ENCODE results near the gene MAGI1. TPM values are rescaled to one million over a fixed set of nuclear protein-coding genes. Genes with fewer than 3 reads are reported as not detected.

MAGI1 gene
- total RNA-seq, 6 donors from 2014 or later: 33.0 to 72.9 (median 62.4) TPM

DNA sequence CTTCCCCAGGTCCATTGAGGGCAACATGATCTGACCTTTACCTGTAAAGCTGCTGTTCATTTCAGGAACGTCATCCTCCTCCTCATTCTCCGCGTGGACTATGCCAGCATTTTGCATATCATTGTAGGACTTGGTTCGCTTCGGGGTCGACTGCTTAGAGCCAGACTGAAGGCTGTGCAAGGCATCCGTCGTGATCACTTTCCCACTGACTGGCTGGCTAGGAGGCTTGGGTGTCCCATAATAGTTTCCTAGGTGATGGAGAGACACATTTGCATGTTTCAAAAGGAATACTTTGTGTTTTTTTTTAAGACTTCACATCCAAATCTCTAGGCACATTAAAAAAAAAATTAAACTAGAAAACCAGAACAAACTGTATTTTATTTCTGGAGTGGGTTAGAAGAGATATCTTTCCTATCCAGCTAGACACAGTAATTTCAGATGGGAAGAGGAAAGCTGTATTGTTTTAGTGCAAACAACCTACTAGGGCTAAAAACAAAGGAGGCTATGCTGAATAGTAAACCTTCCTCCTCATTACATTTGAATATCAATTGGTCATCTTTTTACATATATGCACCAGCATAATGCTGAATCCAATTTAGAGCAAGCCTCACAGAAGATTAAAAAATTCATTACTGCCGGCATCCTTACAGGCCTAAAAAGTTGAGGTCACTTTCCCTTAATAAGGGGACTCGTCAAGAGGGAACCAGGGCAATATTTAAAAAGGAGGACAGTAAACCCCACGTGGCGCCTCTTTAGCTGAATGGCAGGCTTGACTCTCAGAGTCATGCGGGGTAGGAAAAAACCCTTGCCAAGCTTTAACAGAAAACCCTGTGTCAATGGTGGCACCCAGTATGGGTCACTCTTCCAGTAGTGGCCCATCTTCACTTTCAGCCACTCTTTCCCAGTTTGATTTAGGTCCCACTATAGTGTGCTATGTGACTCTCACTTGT is 559.9 kb downstream of the MAGI1 start:
- no peaks in the 10 kb centered on the region for H3K9me3 ChIP-seq
- ATAC-seq (ENCODE audit: low FRiP score in 2 of 2) (no peak), DNase-seq (no peak)
- TF ChIP-seq POLR2AphosphoS5 (IDR thresholded peaks at IDR 0.05) (no peak), EP300 (IDR thresholded peaks at IDR 0.05) (no peak), POLR2A (IDR thresholded peaks at IDR 0.05) (no peak)
- TF ChIP-seq, protein P1, sequence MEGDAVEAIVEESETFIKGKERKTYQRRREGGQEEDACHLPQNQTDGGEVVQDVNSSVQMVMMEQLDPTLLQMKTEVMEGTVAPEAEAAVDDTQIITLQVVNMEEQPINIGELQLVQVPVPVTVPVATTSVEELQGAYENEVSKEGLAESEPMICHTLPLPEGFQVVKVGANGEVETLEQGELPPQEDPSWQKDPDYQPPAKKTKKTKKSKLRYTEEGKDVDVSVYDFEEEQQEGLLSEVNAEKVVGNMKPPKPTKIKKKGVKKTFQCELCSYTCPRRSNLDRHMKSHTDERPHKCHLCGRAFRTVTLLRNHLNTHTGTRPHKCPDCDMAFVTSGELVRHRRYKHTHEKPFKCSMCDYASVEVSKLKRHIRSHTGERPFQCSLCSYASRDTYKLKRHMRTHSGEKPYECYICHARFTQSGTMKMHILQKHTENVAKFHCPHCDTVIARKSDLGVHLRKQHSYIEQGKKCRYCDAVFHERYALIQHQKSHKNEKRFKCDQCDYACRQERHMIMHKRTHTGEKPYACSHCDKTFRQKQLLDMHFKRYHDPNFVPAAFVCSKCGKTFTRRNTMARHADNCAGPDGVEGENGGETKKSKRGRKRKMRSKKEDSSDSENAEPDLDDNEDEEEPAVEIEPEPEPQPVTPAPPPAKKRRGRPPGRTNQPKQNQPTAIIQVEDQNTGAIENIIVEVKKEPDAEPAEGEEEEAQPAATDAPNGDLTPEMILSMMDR (IDR thresholded peaks at IDR 0.05): no peak
- H3K27ac ChIP-seq: no peak overlapping the region
- peaks cover 13 to 22% (median 16%) of the 10 kb centered on the region in 4 donors for H3K4me1 ChIP-seq
- H3K27me3 ChIP-seq: no peaks in the 10 kb centered on the region
- WGBS, 2 donors: 88 to 90% methylated on average over 13 of the region's 13 CpGs
- no peak overlapping the region for H3K4me3 ChIP-seq
- no peaks in the 10 kb centered on the region for H3K36me3 ChIP-seq

DNA sequence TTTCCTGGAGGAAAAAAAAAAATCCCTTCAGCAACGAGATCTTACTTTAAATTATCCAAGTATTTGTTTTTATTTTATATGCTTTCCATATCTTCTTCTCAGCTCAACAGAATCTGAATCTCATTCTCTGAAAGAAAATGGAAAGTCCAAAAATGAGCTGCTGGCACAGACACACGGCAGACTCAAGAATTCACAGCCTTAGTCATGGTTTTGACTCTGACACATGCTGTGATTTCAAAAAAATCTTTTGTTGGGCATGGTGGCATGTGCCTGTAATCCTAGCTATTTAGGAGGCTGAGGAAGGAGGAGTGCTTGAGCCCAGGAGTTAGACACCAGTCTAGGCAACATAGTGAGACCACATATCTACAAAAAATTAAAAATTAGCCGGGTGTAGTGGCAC is 565.0 kb downstream of the MAGI1 start:
- no peak for TF ChIP-seq POLR2A (IDR thresholded peaks at IDR 0.05)
- TF ChIP-seq, protein P1 (IDR thresholded peaks at IDR 0.05): no peak
- TF ChIP-seq POLR2AphosphoS5 (IDR thresholded peaks at IDR 0.05): no peak
- no peak for TF ChIP-seq EP300 (IDR thresholded peaks at IDR 0.05)
- WGBS, 2 donors: 74 to 77% methylated on average over 3 of the region's 3 CpGs
- Histone ChIP-seq H3K27me3 (no peaks in the 10 kb centered on the region), H3K4me1 (no peaks in the 10 kb centered on the region), H3K9me3 (no peaks in the 10 kb centered on the region), H3K27ac (no peak overlapping the region), H3K4me3 (no peak overlapping the region), H3K36me3 (no peaks in the 10 kb centered on the region)
- no peak for DNase-seq
- no peak for ATAC-seq (ENCODE audit: low FRiP score in 2 of 2)

DNA sequence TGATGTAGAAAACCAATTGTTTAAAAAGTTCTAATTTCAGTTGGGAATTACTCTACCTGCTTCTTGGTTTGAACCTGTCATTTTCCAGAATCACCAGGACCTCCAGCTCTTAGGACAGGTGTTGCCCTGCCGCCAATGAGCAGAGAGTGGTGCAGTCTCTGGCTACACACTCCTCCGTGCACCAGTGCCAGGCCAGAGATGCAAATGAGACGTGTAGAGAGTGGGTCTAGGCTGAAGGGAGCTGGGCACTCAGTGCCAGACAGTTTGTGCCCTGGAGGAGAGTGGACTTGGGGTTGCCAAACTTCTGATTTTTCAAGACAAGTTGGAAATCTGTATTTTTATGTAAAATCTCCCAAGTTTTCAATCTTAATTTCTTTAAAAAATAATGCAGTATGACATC is 566.2 kb downstream of the MAGI1 start:
- ATAC-seq (ENCODE audit: low FRiP score in 2 of 2): no peak
- no peak overlapping the region for H3K27ac ChIP-seq
- WGBS, 2 donors: 85 to 90% methylated on average over 3 of the region's 3 CpGs
- no peak for DNase-seq
- H3K4me3 ChIP-seq: no peak overlapping the region
- H3K27me3 ChIP-seq: no peaks in the 10 kb centered on the region
- no peak for TF ChIP-seq EP300 (IDR thresholded peaks at IDR 0.05)
- H3K36me3 ChIP-seq: no peaks in the 10 kb centered on the region
- no peaks in the 10 kb centered on the region for H3K4me1 ChIP-seq
- H3K9me3 ChIP-seq: no peaks in the 10 kb centered on the region

DNA sequence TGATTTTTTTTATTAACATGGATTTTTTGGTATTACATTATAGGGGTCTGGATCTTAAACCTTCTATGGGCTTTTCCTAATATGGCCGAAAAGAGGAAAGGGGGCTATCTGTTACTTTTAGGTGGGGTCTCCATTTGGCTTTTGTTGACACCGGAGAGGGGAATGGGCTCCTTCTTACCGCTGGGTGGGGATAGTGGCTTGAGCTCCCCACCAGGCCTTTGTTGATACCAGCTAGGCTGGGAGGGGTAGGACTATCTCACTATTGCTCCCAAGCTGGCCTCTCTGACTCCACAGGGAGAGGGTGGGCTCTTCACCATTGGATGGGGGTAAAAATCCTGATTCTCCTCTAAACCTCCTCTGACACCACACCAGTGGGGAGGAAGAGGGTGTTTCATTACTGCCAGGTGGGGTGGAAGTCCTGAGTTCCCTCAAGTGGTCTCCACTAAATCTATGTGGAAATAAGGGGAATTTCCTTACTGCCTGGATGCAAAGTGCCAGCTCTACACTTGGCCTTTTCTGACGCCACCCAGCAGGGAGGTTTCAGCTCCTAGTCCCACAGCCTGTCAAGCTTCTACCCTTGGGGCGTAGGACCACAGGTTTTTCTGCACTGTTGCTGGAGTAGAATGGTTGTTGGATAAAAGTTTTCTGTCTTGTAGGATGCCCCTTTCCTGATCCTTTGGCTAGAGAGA is 572.3 kb downstream of the MAGI1 start:
- Histone ChIP-seq H3K27ac (no peak overlapping the region), H3K36me3 (no peaks in the 10 kb centered on the region), H3K4me1 (no peaks in the 10 kb centered on the region), H3K9me3 (no peaks in the 10 kb centered on the region), H3K27me3 (no peaks in the 10 kb centered on the region), H3K4me3 (no peak overlapping the region)
- WGBS, 2 donors: 90 to 94% methylated on average over 5 of the region's 5 CpGs
- DNase-seq: no peak
- TF ChIP-seq POLR2AphosphoS5 (IDR thresholded peaks at IDR 0.05) (no peak), EP300 (IDR thresholded peaks at IDR 0.05) (no peak), POLR2A (IDR thresholded peaks at IDR 0.05) (no peak)
- TF ChIP-seq, protein P1 (IDR thresholded peaks at IDR 0.05): no peak
- no peak for ATAC-seq (ENCODE audit: low FRiP score in 2 of 2)

DNA sequence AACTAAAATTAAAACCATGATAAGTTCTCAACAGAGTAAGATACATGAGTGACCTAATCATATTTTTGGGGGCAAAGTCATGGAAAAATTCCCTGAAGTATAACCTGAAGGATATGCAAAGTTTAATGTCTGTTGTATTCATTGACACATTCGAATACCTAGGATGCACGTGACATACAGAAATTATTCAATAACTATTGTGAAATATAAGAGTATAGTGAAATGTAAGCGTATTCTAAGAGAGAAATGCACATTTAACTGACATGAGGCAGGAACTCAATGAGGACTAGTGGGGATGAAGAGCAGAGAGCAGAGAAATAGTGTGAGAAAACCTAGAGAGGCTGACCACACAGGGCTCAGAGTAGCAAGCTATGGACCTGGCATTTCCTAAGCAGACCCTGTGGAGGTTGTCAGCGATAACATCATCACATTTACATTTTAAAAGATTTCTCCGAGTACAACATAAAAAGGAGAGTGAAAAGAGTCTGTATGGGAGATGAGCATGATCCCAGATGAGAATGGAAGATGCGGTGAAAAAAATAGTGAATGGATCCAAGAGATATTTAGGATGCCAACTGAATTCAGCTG is 588.8 kb downstream of the MAGI1 start:
- TF ChIP-seq POLR2A (IDR thresholded peaks at IDR 0.05): no peak
- TF ChIP-seq EP300 (IDR thresholded peaks at IDR 0.05): no peak
- TF ChIP-seq POLR2AphosphoS5 (IDR thresholded peaks at IDR 0.05): no peak
- TF ChIP-seq, protein P1 (IDR thresholded peaks at IDR 0.05): no peak
- DNase-seq: no peak
- no peaks in the 10 kb centered on the region for H3K27me3 ChIP-seq
- no peak overlapping the region for H3K27ac ChIP-seq
- no peak overlapping the region for H3K4me3 ChIP-seq
- H3K36me3 ChIP-seq: no peaks in the 10 kb centered on the region
- no peaks in the 10 kb centered on the region for H3K4me1 ChIP-seq
- no peak for ATAC-seq (ENCODE audit: low FRiP score in 2 of 2)
- WGBS, 2 donors: 92 to 93% methylated on average over 6 of the region's 6 CpGs
- no peaks in the 10 kb centered on the region for H3K9me3 ChIP-seq
